Left lung (tissue), 14 donors: Measurements from ENCODE around the gene MS4A8. TPM values are rescaled to one million over a fixed set of nuclear protein-coding genes. Genes with fewer than 3 reads are reported as not detected.
"Not testable (repeated sequence)": the region's sequence is repeated elsewhere in the genome, so short reads cannot be mapped to it uniquely, and the experiment has no call there.

ENCODE experiments used
- ATAC-seq: fragments of 200-7000 bp; cut with Tn5 transposase; one replicate; pipeline ENCODE4 v1.9.1; 2020; ENCODE audit warnings: moderate library complexity
- DNase-seq, 4 donors: peaks; one replicate each; pipeline ENCODE4 v3.0.0-alpha.2; 2013 to 2020
- H3K27ac ChIP-seq, 2 donors: fragments of 200-600 bp; sonication (generic) in 1 of 2; one replicate each; pipeline versions ENCODE4 v1.5.0 to v1.8.0; 2020 to 2021
- H3K27me3 ChIP-seq, 2 donors: fragments of 200-600 bp; sonication (generic) in 1 of 2; one replicate each; pipeline versions ENCODE4 v1.5.0 to v1.8.0; 2020 to 2021
- H3K36me3 ChIP-seq, 2 donors: fragments of 200-600 bp; sonication (generic) in 1 of 2; one replicate each; pipeline versions ENCODE4 v1.5.0 to v1.8.0; 2020 to 2021
- H3K4me1 ChIP-seq, 2 donors: fragments of 200-600 bp; one replicate each; pipeline ENCODE4 v1.8.0; 2021
- H3K4me3 ChIP-seq, 2 donors: fragments of 200-600 bp; sonication (generic) in 1 of 2; one replicate each; pipeline versions ENCODE4 v1.5.0 to v1.8.0; 2020 to 2021; ENCODE audit warnings: mild to moderate bottlenecking in 1 of 2
- H3K9me3 ChIP-seq, 2 donors: fragments of 200-600 bp; sonication (generic) in 1 of 2; one replicate each; pipeline versions ENCODE4 v1.5.0 to v1.8.0; 2020 to 2021
- CTCF ChIP-seq, 2 donors: fragments of 200-600 bp; sonication (generic) in 1 of 2; IDR thresholded peaks; one replicate each; pipeline versions ENCODE4 v1.5.0 to v1.8.0; 2021; ENCODE audit warnings: antibody characterized with exemption in 2 of 2
- intact Hi-C, 2 donors: fragments of 100-400 bp; cut with DNase I; formaldehyde crosslinking; loops; one replicate each; pipeline versions ENCODE4 v1.11.2 to v1.14.2; 2022
- long read RNA-seq, 12 donors: library from polyadenylated mRNA in 2 of 12; unstranded in 2 of 12; transcript quantifications; one replicate each; pipeline ENCODE4 v2.0.0 and lab custom pipeline, GENCODE V29; 2019 to 2026
- polyA plus RNA-seq, 6 donors: library from polyadenylated mRNA; unstranded; fragments of 120-200 nt; gene quantifications; one replicate each; pipeline ENCODE4 v1.2.1, GENCODE V29; 2013; ENCODE audit not compliant: insufficient read length in 6 of 6
- total RNA-seq, 2 donors: library from RNA; stranded (reverse); fragmentation: NEBNext Ultra II Directional; extraction: Animal tissue kit (Norgen Biotek cat#: 25700); gene quantifications; one replicate each; pipeline ENCODE4 v1.2.1, GENCODE V29; 2021
- donor health status: DM: no; HTN: yes; CAD: no.
- donor health status: DM: no; HTN: no; CAD: no.

Gene MS4A8
- total RNA-seq (10 to 100 TPM in 1 of 2 donors, not detected in 1; 11.8 TPM), polyA plus RNA-seq (10 to 100 TPM in 4 of 6 donors, 1 to 10 TPM in 2; 4.9 to 18.1 (median 14.4) TPM)
- long read RNA-seq, donor 1, transcript MS4A8-201 (7 exons, 1,353 nt), result major isoform, 7 of 10 reads
- long read RNA-seq, donor 1, partial matches to known transcripts, result 0 of 10 reads
- long read RNA-seq, donor 1, other reads (novel, unspliced or antisense), result 0 of 10 reads
- long read RNA-seq, donor 2, partial matches to known transcripts, result 0 of 1 reads
- long read RNA-seq, donor 2, other reads (novel, unspliced or antisense), result 0 of 1 reads
- long read RNA-seq, donor 3, partial matches to known transcripts, result 0 of 1 reads
- long read RNA-seq, donor 3, other reads (novel, unspliced or antisense), result 0 of 1 reads
- long read RNA-seq, donor 4, result 0 reads
- long read RNA-seq, donor 5, partial matches to known transcripts, result 8 of 14 reads
- long read RNA-seq, donor 5, other reads (novel, unspliced or antisense), result 0 of 14 reads
- long read RNA-seq, donor 6, partial matches to known transcripts, result 0 of 1 reads
- long read RNA-seq, donor 6, other reads (novel, unspliced or antisense), result 0 of 1 reads
- long read RNA-seq, donor 7, partial matches to known transcripts, result 0 of 2 reads
- long read RNA-seq, donor 7, other reads (novel, unspliced or antisense), result 0 of 2 reads
- long read RNA-seq, donor 8, result 0 reads
- long read RNA-seq, donor 9, result 0 reads
- long read RNA-seq, donor 10, transcript MS4A8-201 (7 exons, 1,353 nt), result major isoform, 17 of 21 reads
- long read RNA-seq, donor 10, partial matches to known transcripts, result 0 of 21 reads
- long read RNA-seq, donor 10, other reads (novel, unspliced or antisense), result 4 of 21 reads
- long read RNA-seq, donor 11, result 0 reads
- long read RNA-seq, donor 12, partial matches to known transcripts, result 0 of 4 reads
- long read RNA-seq, donor 12, other reads (novel, unspliced or antisense), result 0 of 4 reads

GRCh38 chr11:60699284-60699691 lies at the start of gene MS4A8:
Gene MS4A8 (plus strand): TSS chr11:60699612. CDS start chr11:60700861, 1,249 bp downstream.
- Histone ChIP-seq H3K9me3 (no peaks in the 10 kb centered on the region), H3K27me3 (no peaks in the 10 kb centered on the region), H3K4me1 (peaks cover 0 to 3% of the 10 kb centered on the region in 2 donors), H3K4me3 (no peak within 1 kb of the TSS), H3K27ac (no peak within 1 kb of the TSS), H3K36me3 (no peaks in the 10 kb centered on the region)
- ATAC-seq (no peak), DNase-seq (peak in 1 of 4 donors; percentile 3)
- TF ChIP-seq CTCF (IDR thresholded peaks at IDR 0.05), result no peak
- intact Hi-C loops, result no loop called here

DNA sequence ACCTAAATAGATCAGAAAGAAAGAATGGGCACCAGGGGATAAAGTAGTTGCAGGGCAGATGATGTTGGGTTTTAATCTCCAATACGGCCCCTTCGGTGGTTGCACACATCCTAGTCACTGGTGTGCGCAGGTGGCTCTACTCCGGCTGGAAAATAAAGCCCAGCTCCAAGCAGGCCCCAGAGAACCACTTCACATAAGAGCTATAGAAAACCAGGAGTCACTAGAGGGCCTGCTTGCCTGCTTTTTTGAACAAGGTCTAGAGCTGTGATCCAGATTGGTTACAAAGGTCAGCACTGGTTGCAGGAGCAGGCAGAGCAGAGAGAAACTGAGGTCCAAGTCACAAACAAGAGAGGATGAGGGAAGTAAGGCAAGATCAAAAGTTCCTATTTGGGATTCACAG lies 41.5 kb upstream of the MS4A8 start:
- Histone ChIP-seq H3K4me1 (no peaks in the 10 kb centered on the region), H3K27ac (peak overlapping the region; percentile 70 to 73), H3K27me3 (no peaks in the 10 kb centered on the region), H3K4me3 (no peak overlapping the region), H3K36me3 (no peaks in the 10 kb centered on the region), H3K9me3 (no peaks in the 10 kb centered on the region)
- intact Hi-C loops, result no loop called here
- ATAC-seq (peak; percentile 89), DNase-seq (peak in 3 of 4 donors; percentile 4 to 36 (median 29))
- no peak for TF ChIP-seq CTCF (IDR thresholded peaks at IDR 0.05)

- no peaks in the 10 kb centered on the region for H3K9me3 ChIP-seq
- peak; percentile 94 for ATAC-seq
These were observed 41.0 kb upstream of the MS4A8 start for GRCh38 chr11:60658409-60658808.

DNA sequence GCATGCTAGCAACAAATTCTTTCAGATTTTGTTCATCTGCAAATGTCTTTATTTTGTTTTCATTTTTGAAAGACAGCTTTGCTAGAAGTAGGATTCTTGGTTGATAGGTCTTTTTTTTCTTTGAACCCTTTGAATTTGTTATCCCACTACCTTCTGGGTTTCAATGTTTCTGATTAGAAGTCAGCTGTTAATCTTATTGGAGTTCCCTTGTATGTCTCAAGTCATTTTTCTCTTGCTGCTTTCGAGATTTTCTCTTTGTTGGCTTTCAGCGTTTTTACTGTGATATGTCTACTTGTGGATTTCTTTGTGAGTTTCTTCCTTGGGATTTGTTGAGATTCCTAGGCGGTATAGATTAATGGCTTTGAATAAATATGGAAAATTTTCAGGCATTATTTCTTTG lies 27.2 kb upstream of the MS4A8 start:
- no peak for TF ChIP-seq CTCF (IDR thresholded peaks at IDR 0.05)
- H3K4me1 ChIP-seq, result no peaks in the 10 kb centered on the region
- intact Hi-C loops, result no loop called here
- no peak overlapping the region for H3K4me3 ChIP-seq
- no peak overlapping the region for H3K27ac ChIP-seq
- no peak for DNase-seq
- H3K36me3 ChIP-seq, result no peaks in the 10 kb centered on the region
- H3K9me3 ChIP-seq, result peaks cover 0 to 24% of the 10 kb centered on the region in 2 donors
- ATAC-seq, result no peak
- H3K27me3 ChIP-seq, result no peaks in the 10 kb centered on the region

More at GRCh38 chr11:60658409-60658808, 41.0 kb upstream of the MS4A8 start:
- H3K4me1 ChIP-seq, result no peaks in the 10 kb centered on the region
- H3K4me3 ChIP-seq, result no peak overlapping the region
- H3K27ac ChIP-seq, result peak overlapping the region; percentile 70 to 73
- intact Hi-C loops, result no loop called here
- no peaks in the 10 kb centered on the region for H3K27me3 ChIP-seq
- no peak for TF ChIP-seq CTCF (IDR thresholded peaks at IDR 0.05)
- no peaks in the 10 kb centered on the region for H3K36me3 ChIP-seq
- DNase-seq, result peak in 2 of 4 donors; percentile 13 to 64

GRCh38 chr11:60678231-60678630 lies 21.2 kb upstream of the MS4A8 start:
- H3K9me3 ChIP-seq, result peaks cover 0 to 38% of the 10 kb centered on the region in 2 donors
- H3K27ac ChIP-seq, H3K4me3 ChIP-seq, H3K4me1 ChIP-seq, intact Hi-C loops, ATAC-seq, H3K27me3 ChIP-seq, H3K36me3 ChIP-seq: not testable (repeated sequence)
- peak in 1 of 4 donors; percentile 14 for DNase-seq
